ENCODE measurements around the gene SPINK8.

Gene SPINK8

DNA sequence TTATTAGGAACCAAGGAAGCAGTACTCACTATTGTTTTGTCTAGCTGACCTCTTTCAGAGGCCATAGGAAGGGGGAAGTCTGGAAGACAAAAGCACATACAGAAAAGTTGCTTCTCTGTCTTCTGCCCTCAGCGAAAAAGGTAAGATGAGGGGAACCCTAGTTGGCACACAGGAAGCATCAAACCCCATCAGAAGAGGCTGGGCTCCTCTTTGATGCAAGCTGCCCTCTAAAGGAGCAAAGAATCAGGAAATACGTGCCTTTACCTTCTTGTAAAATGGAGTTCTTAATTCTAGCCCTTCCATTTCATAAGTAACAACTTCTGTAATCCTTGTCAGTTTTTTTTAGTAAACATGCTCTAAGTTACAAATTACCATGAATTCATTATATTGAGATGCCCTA is 12.5 kb downstream of the SPINK8 start:
- no peak for DNase-seq

DNA sequence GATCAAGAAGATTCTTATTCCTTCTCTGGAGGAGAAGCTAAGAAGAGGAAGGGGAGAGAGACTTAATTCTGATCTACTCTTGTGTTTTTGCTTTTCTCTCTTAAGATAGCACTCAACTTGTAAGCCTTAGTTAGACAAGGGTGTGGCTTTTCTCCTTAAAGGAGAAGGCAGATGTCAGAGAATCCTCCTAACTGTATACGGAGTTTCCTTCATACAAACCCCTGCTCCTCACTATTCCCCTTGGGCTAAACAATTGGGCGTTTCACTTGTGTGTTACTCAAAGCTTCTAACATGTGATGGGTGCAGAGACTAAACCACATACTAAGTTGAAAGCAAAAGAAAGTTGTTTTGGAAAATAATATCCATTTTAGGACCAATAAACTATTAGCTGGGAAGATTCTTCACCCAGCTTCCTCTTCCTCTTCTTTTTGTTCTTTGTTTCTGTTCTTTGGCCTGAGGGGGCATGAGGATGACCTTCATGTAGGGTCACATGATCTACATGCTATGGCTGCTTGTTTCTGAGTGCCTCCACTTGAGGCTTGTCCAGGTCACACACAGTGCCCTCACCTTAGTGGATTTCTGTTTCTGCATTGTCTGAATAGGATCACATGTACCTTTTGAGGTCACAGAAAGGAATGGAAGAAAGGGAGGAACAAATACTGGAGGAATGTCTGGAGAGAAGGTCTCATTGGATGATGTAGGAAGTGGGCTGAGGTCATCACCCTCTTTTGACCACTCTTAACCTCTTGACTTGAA is 14.6 kb downstream of the SPINK8 start:
- DNase-seq: no peak

DNA sequence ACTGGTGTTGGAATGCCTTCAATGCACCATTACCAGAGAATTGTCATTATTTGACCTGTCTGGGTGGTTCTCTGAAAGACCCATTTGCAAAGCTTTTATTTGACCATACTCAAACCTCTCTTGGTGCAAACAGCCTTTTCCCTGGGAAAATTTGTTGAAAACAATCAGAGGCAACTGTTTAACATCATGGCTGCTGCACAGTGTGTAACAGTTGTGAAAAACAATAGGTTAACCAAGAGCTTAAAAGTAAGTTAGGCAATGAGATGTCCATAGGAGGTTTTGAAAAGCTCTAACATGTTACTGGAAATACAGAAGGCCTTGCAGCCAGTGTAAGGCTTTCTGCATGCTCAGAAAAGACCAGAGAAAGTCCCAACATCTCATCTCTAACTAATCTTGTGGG is 18.9 kb downstream of the SPINK8 start:
- DNase-seq: no peak

DNA sequence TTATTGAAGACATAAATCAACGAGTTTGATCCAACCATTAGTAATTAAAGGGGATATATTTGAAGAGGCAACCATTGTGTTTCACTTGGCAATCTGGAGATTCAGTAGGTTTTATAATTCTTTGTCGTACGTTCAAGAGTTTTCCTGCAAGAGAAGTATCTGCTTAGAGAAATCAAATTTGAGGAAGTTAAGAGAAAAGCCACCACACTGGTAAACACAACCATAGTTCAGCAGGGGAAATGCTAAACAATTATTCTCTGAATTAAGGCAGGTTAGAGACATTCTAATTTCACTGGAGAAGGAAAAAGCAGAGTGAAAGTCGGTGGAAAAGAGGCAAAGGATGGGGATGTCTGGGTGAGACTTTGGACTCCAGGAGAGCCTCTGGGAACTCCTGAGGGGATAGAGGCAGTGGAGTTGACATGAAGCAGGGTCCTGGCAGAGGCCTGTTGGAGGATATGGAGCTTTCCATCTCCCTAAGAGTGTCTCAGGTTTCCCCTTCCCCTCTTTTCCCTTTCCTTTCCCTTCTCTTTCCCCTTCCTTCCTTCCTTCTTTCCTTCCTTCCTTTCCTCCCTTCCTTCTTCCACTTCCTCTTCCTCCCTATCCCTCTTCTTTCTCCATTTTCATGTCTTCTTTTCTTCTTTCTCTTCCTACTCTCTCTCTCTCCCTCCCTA is 26.5 kb downstream of the SPINK8 start:
- DNase-seq: no peak

DNA sequence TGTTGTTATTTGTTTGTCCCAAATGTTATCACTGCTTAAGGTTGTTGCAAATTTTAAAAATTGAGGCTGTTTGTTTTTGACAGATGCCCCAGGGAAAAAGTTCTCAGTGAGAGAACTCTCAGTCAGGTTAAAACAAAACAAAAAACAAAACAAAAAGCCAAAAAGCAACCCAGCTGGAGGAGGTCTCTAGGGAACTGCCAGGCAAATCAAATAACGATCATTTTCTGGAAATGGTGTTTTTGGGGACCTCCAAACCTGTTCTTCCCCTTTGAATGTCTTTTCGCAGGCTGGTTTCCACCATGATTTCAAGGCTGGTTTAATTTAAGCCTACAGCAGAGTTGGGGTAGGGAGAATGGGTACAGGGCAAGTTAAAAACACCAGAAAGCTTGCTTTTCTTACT is 27.2 kb downstream of the SPINK8 start:
- no peak for DNase-seq

DNA sequence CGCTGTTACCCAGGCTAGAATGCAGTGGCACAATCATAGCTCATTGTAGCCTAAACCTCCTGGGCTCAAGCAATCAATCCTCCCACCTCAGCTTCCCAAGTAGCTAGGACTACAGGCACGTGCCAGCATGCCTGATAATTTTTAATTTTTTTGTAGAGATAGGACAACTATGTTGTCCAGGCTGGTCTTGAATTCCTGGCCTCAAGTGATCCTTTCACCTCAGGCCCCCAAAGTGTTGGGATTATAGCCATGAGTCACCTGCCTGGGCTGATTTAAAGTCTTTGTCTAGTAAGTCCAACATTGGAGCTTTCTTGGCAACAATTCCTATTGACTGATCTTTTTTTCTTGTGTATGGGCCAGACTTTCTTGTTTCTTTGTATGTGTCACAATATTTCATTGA is 28.1 kb downstream of the SPINK8 start:
- no peak for DNase-seq

DNA sequence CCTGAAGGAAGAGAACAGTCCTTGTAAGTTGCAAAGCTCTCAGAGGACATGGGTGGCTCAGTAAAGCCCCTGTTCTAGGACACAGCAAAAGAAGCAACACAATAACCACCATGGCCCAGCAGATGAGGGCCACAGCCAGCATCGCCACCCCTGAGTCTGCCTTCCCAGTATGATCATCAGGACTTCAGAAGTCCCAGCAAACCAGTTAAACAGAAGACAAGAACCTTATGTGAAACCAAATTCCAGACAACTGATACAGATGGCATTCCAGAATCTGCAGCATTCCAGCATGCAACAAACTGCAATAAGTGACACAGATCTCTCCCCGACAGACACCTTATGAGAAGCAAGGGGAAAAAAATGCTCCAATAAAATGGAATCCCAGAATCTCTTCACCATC is 30.4 kb downstream of the SPINK8 start:
- DNase-seq: no peak

DNA sequence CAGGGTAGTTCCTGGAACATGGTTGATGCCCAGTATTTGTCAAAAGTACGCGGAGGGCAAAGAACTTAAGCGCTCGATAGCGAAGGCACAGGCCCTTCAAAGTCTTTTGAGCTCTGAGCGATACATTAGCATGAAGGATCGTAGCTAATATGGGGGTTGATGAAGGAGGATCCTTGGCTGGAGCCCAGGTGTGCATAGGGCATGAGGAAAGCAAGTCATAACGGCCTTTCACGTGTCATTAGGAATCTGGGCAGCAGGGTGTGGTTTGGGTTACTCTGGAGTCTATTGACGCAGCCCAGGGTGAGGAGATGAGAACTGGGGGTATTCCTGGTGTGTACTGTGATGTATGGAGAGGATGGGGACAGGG is 31.7 kb downstream of the SPINK8 start:
- peak; percentile 51 for DNase-seq

DNA sequence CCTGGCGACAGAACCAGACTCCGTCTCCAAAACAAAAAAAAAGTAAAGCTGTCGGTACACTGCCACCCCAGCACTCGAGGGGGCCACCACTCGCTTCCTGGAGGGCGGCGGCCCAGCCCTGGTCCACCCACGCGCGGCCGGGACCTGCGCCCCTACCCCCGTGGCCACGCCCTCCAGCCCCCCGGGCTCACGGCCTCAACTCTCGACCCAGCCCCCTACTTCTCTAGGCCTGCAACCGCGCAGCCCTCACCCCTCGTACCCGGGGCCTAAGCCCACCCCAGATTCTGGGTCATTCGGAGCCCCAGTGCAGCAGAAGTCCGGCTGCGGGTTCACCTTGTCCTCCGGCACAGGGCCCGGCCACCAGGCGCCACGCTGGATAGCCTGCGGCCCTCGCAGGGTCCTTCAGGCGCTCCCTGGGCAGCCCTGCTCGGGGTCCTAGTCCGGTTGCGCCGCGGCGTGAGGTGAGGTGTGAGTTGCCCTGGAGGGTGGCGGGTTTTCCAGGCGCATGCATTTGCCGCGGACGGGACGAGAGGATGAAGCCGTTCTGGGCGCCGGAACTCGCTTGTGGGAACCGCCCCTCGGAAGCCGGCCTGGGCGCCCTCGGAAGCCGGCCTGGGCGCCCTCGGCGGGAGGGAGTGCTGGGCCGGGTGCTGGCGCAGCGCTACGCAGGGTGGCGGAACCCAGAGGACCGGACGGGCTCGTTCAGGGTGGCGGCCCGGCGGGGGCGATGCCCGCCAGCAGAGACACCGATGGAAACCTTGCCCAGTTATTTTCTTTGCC is 32.3 kb downstream of the SPINK8 start, which contains the start of gene NME6:
NME6 (minus strand) TSS at position 348 of the 780 bp plus-strand sequence.
- peak; percentile 91 for DNase-seq

DNA sequence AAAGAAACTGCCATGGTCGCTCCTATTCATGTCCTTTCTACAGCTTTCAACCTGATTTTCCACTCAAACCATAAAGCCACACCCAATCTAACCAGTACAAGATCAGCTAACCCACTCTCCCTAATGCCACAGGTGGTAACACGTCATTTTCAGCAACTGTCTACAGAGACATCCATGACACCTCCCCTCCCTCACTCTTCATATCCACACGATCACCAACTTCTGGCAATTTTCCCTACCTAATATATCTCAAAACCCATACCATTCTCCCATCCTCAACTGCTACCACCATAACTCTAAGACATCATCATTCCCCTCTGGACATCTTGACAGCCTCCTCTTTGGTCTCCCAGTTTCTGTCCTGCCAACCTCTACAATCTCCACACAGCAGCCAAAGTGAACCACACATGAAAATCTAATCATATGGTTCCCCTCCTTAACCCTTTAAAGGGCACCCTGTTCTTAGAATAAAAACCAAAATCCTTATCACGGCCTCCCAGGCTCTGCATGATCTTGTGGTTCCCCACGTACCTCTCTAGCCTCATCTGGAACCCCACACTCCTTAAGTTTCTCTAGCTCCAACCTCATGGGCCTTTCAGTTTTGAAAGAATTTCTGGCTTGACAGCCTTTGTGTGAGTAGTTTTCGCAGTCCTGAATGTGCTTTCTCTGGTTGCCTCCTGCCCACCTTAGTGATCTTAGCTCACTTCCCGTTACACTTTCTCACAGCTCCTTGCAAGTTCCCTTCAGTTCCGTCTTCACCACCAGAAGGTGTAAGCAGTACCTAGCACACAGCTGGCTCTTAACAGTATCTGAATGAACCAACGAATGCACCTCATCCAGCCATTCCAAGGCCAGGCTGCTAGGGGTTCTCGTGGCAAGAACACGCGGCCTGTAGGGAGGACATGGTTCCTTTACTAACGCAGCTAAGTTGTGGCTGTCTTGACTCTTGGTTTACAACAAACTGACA is 33.4 kb downstream of the SPINK8 start:
- DNase-seq: peak; percentile 96

DNA sequence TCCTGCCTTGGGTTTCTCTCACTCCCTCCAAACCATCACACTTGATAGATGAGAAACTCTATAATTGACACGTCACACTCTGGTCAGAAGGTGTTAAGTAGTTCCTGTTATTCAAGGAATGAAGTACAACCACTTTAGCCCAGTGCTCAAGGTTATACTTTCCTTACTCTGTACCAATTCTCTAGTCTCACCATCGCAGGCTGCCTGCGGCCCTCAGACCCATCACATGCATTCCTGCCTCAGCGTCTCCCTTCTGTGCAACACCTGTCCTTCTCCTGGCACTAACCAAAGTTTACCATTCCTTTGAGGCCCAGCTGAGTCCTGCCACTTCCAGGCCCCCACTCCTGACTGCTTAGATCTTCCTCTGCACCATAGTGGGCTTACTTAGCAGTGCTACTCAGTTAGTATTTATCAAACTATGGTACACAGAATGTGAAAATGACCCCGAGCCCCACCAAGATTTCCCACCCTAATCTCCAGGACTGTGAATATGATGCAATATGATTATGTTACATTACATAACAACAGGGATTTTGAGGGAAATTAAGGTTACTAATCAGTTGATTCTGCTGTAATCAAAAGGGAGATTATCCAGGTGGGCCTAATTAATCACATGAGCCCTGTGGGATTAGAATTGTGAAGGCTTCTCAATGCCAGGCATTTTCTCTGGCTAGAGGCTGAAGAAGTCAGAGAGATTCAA is 36.2 kb downstream of the SPINK8 start:
- DNase-seq: no peak

DNA sequence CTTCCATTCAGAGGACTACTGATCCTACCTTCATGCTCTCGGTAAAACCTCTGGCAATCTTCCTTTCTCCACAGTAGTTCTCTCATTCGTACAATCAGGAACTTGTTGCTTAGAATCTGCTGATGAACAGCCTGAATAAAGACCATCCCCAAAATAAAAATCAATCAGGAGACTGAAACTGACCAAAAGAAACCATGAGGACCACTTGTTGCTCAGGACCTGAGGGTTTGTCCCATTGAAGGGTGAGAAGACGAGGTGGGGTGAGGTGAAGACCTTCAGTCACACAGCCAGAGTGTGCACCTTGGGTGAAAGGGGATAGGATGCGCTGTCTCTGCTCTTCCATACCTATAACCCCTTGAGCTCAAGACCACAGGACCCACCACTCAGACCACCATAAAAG is 36.8 kb downstream of the SPINK8 start:
- no peak for DNase-seq

DNA sequence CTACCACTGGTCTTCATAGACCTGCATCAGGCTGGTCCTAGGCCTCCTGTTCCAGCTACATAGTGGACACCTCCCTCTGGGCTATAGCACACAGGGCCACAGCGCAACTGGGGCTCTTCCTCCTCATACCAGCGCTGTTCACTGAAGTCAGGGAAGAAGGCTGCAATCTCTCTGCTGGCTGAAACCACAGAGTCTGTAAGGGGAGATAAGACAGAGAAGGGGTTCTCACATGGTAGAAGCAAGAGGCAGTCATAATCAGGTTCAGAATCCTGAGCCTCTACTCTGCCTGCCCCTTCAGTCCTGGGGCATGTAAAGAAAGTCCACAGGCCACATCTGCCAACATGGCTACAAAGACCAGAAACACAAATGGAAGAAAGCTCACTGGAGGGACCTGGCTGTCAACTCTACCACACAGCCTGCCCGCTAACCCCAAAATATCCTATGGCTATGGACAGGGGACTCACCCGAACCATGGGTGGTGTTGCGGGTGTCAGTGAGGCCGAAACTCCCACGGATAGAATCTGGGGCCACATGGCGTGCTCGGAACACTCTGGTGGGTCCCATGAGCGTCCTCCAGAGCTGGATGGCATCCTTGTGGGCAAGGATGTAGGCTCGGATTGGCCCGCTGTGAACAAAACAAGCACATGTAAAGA is 38.7 kb downstream of the SPINK8 start:
- DNase-seq: peak; percentile 94

DNA sequence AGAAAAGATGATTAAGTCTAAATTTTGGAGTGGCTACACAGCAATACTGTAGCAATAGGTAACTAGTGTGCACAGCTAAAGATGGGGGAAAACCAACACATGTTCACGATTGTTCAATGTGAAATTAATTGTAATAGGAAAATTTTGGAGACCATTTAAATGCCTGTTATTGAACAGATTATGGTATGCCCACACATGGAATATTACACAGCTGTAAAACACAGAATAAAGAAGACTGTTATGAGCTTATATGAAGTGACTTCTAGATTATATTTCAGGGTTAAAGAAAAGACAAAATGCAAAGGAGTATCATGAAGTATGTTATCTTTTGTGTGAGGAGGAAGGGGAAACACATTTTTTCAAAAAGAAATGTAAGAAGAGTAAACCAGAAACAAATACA is 43.8 kb downstream of the SPINK8 start:
- DNase-seq: no peak

DNA sequence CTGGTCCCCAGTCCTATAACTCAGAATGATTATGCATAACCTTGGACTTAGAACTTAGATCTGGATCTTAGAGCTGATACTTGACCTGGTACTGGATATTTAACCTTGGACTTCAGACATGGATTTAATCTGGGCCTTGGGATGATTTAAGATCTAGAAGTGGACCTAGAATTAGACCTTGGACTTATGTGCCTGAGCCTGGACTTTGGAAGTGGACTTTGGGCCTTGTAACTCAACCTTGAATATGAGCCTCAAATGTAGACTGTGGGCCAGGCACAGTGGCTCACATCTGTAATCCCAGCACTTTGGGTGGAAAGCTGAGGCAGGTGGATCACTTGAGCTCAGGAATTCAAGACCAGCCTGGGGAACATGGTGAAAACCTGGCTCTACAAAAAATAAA is 46.4 kb downstream of the SPINK8 start:
- DNase-seq: no peak

DNA sequence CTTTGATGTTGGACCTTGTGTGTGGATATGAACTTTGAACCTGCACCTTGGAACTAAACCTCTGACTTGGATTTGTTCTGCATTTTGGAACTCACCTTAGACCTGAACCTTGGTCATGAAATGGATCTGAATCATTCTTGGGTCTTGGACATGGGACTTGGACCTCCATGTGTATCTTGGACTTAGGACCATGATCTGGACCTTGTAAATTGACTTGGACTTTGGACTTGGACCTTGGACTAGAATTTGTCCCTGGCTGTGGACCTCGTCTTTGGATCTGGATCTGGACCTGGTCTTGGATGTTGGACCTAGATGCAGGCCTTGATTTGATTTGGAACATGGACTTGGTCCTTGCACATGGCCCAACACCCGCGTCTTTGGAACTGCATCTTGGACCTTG is 47.2 kb downstream of the SPINK8 start:
- no peak for DNase-seq

DNA sequence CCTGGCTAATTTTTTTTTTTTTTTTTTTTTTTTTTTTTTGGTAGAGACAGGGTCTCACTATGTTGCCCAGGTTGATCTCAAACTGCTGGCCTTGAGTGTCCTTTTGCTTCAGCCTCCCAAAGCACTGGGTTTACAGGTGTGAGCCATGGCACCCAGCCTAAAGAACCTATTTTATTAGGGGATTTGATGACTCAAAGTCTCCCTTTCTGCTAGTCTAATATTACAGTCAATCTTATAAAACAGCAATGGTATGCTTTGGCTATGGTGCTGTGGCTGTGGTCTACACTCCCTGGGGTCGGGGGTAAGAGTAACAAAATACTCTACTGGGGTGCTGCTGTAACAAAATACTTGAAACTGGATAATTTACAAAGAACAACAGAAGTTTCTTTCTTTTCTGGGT is 47.8 kb downstream of the SPINK8 start:
- no peak for DNase-seq

DNA sequence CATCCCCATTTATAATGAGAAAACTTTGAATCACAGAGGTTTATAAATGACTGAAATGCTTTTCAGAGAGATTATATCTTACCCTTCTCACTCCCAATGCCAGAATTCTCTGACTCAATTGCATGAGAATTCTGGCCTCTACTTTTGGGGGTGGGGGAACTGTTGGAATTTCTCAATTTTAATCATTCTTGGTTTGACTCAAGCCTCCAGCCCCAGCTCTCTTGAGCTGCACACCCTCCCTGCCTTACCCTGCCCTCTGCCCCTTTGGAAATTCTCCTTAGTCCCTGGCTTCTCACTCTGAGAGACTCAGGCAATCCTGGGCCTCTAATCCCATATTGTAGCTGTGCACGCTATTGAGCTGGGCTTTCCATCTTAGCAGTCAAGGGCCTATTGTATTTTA is 48.3 kb downstream of the SPINK8 start:
- no peak for DNase-seq

DNA sequence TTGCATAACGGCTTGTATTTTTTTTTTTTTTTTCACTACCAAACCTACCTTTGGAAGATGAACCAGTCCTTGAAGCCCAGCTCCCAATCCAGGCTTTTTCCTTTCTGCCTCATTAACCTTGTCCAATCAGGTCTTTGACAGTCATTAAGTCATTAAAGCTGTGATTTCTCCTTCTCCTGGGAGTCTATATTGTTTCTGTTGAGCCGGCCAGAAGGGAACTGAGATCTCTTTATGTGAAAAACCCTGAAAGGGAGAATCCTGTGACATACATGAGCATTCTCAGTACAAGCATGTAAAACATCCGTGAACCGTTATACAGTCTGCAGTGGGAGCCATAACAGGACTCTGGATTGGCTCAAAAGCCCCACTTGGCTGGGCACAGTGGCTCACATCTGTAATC is 52.6 kb downstream of the SPINK8 start:
- DNase-seq: no peak

DNA sequence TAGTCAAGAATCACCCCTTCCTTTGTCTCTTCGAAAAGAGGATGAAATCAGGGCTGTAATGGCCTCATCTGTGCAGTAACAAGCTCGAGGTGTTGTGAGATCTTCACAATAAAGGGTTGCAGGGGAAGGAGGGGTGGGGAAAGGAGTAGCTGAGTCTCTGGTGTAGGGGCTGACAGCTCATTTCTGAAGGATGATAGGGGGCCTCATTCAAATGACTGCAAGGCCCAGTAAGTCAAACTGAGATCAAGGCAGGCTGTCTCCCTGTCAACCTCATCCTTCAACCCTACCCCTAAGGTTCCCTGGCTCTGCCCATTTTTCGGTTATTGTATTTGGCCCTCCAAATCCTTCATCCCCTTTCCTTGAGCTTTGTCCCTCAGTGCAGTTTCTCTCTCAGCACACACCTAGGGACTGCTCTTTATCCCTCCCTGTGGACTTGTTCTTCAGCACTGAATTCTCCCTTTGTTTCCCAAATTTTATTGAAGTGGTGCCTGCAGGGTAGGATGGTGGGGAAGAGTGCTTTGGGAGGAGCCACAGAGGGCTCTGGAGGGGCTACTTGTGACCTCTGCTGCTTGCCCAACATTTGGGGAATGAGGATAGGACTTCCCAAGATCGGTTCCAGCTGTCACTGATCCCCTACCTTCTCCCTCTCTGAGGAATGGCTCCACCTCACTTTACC is 54.4 kb downstream of the SPINK8 start:
- DNase-seq: no peak

Measured in hematopoietic multipotent progenitor cell treated with erythropoietin and hydrocortisone succinate and interleukin-3 and kit ligand, for 8 days (in vitro differentiated cells).